HG03103 (cell line): ENCODE data around the gene FAM53A.

Experiments used
- ATAC-seq: cut with Tn5 transposase; IDR thresholded peaks from one replicate; pipeline ENCODE4 v1.9.1; 2021; ENCODE audit warnings: low read depth; ENCODE audit not compliant: unreplicated experiment

The FAM53A gene

DNA sequence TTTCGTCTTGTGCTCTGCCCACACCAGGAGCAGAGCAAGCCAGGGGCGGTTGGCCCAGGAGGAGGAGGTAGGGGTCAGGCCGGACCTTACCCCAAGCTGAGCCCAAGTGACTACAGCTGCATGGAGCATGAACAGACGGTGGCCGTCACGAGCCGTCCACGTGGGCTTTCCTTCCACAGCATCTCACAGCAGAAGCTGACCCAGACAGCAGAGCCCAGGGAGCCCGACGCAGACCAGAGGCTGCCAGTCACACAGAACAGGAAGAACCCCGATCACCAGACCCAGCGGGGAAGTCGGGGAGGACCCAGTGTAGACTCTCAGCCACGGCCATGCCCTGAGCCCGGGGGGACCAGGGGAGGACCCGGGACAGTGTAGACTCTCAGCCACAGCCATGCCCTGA lies 58.0 kb downstream of the FAM53A start:
- no peak for ATAC-seq

DNA sequence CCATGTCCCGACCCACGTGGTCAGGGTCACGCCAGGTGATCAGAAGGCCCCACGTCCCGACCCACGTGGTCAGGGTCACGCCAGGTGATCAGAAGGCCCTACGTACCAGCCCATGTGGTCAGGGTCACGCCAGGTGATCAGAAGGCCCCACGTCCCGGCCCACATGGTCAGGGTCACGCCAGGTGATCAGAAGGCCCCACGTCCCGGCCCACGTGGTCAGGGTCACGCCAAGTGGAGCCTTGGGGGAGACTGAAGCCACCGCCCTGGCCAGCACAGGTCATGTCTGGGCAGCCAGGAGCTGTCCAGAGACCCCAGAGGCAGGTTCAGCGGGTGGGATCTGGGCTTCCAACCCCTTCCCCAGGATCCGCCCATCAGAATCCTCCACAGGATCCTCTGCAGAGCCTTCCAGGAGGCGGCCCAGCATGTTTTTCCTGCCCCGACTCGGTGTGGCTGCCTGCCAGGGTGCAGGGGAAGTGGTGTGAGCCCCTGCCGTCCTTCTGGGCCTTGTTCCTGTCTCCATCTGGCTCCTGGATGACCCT lies 58.4 kb downstream of the FAM53A start:
- ATAC-seq: no peak

DNA sequence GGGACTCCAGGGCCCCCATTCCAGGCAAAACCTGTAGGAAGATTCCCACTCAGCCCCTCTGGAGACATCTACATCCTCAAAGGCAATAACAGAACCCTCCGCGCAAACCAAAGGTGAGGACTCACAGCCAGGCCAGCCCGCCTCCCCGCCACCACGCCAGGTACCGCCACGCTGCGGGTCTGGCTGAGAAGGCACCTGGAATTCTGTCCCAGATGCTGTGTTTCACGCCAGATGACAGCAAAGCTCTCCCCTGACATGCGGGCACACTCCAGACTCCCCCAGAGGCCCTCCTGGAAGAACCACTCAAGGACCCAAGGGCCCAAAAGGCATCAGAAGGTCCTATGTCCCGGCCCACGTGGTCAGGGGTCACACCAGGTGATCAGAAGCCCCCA lies 59.6 kb downstream of the FAM53A start:
- no peak for ATAC-seq

DNA sequence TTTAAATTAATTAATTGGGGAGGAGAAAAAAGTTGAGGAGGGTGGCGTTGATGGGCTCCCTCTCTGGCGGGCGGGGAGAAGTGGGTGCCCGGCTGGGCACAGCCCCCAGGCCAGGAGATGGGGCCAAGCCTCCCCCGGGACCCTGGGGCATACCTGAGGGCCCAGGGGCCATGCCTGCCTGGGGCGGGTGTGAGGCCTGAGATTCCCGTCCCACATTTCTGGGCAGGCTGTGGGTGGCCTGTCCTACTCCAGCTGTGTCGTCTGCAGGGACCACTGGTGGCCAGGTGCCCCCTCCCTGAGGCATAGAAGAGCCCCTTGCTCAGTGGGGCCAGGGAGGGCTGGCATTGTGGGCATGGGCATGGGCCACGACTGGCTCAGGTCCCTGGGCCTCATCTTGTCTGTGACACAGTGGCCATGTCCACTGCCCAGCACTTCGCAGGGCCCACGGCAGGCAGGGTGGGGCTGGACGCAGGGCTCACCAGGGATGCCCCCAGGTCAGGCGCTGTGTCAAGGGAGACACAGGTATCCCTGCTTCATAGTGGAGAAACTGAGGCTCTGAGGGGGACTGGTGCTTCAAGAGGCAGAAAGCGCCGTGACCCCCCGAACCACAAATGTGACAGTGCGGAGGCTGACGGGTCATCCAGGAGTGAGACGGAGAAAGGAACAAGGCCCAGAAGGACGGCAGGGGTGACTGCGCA lies 60.1 kb downstream of the FAM53A start:
- ATAC-seq: no peak

DNA sequence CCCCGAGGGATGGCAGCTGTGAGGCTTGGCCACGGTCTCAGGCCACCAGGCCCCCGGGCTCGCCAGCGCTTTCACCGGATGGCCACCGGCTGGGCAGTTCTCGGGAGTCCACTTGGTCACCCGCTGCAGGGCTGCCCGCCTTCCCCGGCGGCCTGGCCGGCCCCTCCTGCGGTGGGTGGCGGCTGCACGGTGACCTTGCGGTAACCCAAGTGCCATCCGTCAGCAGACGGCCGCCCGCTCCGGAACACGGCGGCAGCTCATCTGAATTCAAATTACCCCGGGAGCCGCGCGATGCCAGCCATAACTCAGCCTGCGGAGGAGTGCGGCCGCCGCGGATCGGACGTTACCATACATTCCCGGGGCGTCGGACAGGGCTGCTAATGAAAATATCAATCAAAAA lies 60.7 kb downstream of the FAM53A start:
- no peak for ATAC-seq

DNA sequence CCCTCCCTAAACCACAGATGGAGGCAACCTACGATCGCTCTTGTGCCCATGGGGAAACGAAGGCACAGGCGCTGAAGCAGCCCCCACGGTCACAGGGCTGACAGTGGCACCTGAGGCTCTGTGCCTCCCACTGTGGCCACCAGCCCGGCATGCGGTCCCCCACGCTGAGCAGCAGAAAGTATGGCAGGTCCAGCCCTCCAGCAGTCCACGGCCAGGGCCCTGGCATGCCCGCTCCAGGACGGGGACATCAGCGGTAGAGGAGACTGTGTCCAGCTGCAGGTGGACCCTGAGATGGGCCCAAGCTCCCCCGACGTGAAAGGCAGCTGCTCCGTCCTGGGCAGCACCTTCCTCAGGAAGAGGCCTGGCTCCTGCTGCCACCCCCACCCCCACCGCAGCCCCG lies 61.2 kb downstream of the FAM53A start:
- no peak for ATAC-seq

DNA sequence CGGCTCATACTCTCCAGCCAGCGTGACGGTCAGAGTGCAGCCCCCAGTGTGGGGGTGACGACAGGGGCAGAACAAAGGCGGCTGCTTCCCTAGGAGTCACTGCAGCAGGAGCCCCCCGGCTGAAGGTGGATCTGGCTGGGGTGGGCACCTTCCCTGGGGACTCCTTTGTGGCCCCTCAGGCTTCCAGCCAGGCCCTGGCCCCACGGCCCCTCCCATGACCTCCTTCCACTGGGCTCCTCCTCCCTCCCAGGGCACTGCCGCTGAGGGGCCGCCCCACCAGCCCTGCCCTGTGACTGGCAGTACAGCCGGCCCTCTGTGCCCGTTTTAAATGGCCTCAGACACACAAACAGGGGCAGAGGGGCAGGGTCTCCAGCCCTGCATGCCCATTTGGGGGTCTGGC lies 61.9 kb downstream of the FAM53A start:
- ATAC-seq: no peak

DNA sequence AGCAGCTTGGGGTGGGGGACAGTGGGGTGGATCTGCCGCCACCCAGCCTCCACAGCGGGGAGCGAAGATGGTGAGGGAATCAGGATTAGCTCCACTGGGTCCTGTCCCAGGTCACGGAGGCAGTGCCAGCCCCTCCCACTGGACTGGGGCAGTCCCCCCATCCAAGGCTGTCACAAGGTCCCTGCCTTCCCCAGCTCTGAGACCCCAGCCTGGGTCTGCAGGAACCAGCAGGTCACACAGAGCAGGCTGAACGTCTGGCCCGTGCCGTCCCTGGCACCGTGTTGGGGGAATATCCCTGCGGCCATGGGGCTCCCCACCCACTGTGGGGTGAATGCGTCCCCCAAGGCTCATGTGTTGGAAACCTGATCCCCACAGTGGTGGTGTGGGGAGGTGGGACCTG lies 62.6 kb downstream of the FAM53A start:
- ATAC-seq: no peak

DNA sequence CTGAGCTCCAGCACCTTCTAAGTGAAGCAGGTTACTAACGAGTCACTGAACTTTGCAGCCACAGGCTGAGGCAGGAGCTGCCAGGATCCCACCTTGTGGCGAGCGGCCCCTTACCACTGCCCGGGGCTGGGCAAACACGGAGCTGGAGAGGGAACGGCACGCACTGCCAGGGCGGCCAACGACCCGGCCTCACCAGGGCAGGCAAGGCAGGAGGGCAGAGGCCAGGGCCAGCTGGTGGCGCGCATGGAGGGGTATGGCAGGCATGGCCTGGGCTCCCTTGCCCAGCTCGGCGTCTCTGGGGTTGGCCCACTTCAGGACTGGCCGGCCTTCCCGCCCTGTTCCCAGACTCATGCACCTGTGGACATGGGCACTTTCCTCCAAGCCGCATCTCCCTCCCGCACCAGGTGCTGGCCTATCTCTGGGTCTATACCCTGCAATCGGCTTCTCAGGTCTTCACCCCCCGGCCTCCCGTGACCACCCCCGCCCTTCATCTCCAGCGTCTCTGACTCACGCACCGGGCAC lies 64.9 kb downstream of the FAM53A start:
- no peak for ATAC-seq

DNA sequence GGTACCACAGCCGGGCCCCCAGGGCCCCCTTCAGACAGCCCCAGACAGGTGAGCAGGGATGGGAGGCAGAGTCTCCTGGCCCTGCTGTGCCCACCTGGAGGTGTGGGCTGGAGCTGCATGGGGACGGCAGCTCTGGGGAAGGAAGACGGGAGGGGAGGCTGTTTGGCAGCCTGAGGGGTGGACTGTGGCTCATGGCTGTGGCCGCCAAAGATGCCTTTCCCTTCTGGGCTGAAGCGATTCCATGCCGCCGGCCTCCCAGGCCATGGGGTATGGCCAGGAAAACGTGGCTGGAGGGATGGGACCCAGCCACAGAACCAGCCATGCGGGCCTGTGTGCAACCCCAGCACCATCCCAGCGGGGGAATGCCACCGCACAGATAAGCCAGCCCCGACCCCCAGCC lies 65.7 kb downstream of the FAM53A start:
- ATAC-seq: no peak

DNA sequence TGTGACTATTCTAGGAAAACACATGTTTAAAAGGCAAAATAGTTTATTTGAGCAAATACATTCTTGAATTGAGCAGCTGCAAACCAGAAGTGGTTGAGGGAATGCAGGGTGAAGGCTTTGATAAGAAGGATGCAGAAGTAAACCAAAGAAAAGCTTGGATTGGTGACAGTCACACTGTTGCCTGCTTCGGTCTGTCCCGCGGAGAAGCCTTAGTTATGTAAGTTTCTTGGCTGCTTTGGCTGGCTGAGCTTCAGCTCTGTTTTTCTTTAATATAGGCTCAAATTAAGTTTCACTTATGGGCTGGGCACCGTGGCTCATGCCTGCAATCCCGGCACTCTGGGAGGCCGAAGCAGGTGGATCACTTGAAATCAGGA lies 67.6 kb downstream of the FAM53A start:
- ATAC-seq: no peak

DNA sequence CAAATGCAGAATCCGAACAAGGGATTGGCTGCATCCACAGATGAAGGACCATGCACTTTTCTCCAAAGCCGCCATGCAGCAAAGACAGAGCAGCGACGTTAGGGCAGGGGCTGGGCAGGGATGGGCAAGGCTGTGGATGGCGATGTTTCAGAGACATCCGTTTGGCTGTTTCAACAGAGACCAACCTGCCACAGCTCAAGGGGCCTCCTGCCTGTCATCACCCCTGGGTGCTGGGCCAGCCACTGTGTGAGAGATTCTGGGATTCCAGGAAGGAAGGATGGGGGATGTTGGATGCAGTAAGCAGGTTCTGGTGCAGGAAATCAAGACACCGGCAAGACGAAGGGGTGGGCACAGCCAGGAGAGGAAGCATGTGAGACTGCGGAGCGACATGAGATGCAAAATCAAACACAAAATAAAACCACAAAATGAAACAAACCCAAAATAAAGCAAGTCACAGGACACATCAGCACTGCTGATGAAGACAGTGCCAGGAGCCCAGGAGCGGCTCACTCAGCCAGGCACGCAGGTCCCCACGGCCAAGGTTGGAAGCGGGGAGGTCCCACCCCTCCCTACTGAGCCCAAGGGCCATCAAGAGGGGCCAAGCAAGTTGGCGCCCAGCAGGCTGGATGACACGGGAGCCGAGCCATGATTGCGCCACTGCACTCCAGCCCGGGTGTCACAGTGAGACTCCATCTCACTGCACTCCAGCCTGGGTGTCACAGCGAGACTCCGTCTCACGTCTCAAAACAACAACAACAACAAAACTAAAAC lies 68.1 kb downstream of the FAM53A start:
- no peak for ATAC-seq

- ATAC-seq: no peak
These were observed 69.1 kb downstream of the FAM53A start for GRCh38 chr4:1614854-1615595.

GRCh38 chr4:1614502-1614853 lies 69.6 kb downstream of the FAM53A start:
- no peak for ATAC-seq

DNA sequence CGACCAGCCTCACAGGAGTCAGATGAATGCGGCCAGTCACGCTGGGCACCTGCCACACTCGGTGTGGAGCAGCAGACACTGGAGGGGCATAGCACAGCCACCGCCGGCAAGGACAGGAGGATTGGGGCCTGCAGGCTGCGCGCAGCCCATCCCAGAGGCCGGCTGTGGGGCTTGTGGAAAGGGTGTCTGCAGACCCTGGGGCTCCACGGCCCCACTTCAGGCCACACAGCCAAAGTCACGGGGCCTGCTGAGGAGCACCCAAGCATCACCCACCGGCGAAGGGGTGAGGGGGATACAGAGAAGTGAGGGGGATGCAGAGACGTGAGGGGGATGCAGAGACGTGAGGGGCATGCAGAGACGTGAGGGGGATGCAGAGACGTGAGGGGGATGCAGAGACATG lies 70.1 kb downstream of the FAM53A start:
- ATAC-seq: no peak

- no peak for ATAC-seq
These were observed 71.0 kb downstream of the FAM53A start for GRCh38 chr4:1613099-1613495.

GRCh38 chr4:1612278-1613098 lies 71.6 kb downstream of the FAM53A start:
- no peak for ATAC-seq

DNA sequence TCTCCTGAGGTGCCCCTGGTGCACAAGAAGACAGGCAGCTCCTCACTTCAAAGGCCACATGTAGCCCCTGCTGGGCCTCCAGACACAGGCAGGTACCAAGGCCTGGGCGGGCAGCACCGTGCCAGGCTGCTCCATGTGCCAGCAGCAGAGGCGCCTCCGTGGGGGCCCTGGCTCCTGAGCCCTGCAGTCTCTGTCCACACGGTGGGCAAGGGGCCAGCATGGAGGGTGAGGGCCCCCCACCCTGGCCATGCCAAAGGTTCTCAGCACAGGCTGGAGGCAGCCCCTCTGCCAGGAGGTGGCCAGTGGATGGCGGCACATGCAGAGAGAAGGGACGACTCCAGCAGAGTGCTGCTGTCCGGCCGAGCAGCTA lies 72.6 kb downstream of the FAM53A start:
- no peak for ATAC-seq

DNA sequence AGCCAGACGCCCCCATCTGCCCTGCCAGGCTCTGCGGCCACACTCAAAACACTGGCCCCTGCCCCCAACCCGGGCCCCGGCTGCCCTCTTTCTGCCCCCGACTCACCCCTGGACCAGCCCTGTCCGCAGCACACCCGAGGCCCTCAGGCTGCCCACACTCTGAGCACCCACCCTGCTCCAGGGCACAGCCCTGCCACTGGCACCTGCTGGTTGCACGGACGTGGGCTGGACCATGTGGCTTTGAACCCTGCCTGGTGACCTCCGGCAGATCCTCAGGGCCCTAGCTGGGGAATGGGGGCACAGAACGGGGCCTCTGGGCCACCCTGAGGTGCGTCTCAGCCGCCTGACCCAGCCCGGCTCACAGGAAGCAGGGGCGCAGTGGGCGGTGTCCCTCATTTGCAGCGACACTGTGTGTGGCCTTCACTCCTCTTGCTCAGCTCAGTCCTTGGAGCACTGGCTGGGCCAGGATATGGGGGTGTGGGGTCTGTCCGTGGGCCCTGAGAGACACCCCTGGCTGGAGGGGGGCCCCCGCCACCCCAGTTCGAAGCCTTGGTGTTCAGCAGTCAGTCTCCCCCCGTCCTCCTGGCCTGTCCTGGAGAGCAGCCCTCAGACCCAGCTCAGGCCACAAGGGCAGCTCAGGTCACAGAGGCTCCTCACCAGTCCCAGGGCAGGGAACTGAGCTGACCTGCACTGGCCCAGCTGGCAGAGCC lies 73.2 kb downstream of the FAM53A start:
- ATAC-seq: no peak
